Fibroblast of skin of left quadriceps (primary cell): ENCODE results near the gene GAS1.

Source experiments
- DNase-seq, 2 experiments: peaks; one replicate each; pipeline ENCODE4 v3.0.0-alpha.2; 2013; ENCODE audit warnings: low read depth in 2 of 2

Gene GAS1

GRCh38 chr9:86947146-86948073 is at the start of gene GAS1:
Gene GAS1, minus strand, starts transcription at chr9:86947506. Its CDS starts 727 bp downstream, at chr9:86946779.
- peak; percentile 97 for DNase-seq

GRCh38 chr9:86994231-86994630 is 46.9 kb upstream of the GAS1 start:
- no peak for DNase-seq

- DNase-seq: no peak
These were observed 46.5 kb upstream of the GAS1 start for GRCh38 chr9:86993830-86994229.

GRCh38 chr9:86991077-86991476 is 43.8 kb upstream of the GAS1 start:
- no peak for DNase-seq

- DNase-seq: no peak
These were observed 43.0 kb upstream of the GAS1 start for GRCh38 chr9:86990290-86990689.

GRCh38 chr9:86987900-86988299 is 40.6 kb upstream of the GAS1 start:
- no peak for DNase-seq

GRCh38 chr9:86985132-86985647 is 37.9 kb upstream of the GAS1 start:
- no peak for DNase-seq

GRCh38 chr9:86983620-86984259 is 36.4 kb upstream of the GAS1 start:
- DNase-seq: peak; percentile 85 to 88

- DNase-seq: no peak
These were observed 35.9 kb upstream of the GAS1 start for GRCh38 chr9:86983249-86983619.

- no peak for DNase-seq
These were observed 33.5 kb upstream of the GAS1 start for GRCh38 chr9:86980802-86981201.

GRCh38 chr9:86979657-86980056 is 32.4 kb upstream of the GAS1 start:
- DNase-seq: no peak

- no peak for DNase-seq
These were observed 31.7 kb upstream of the GAS1 start for GRCh38 chr9:86978922-86979474.

- no peak for DNase-seq
These were observed 31.1 kb upstream of the GAS1 start for GRCh38 chr9:86978413-86978812.

GRCh38 chr9:86977205-86977835 is 30.0 kb upstream of the GAS1 start:
- no peak for DNase-seq

- no peak for DNase-seq
These were observed 28.3 kb upstream of the GAS1 start for GRCh38 chr9:86975606-86976005.

- no peak for DNase-seq
These were observed 27.7 kb upstream of the GAS1 start for GRCh38 chr9:86975036-86975435.

GRCh38 chr9:86974421-86974820 is 27.1 kb upstream of the GAS1 start:
- DNase-seq: no peak

- no peak for DNase-seq
These were observed 24.4 kb upstream of the GAS1 start for GRCh38 chr9:86971742-86972141.

- no peak for DNase-seq
These were observed 21.1 kb upstream of the GAS1 start for GRCh38 chr9:86968258-86968920.

GRCh38 chr9:86966852-86967511 is 19.7 kb upstream of the GAS1 start:
- DNase-seq: no peak
